HS-27A (cell line): ENCODE data around the gene PPM1G.
"Not testable (repeated sequence)": the region's sequence is repeated elsewhere in the genome, so short reads cannot be mapped to it uniquely, and the experiment has no call there.

Experiments used
- DNase-seq: peaks from one replicate; pipeline ENCODE4 v3.0.0-alpha.2; 2012; ENCODE audit warnings: low read depth, missing footprints

PPM1G gene

GRCh38 chr2:27409321-27410073, at the start of gene PPM1G:
PPM1G (minus strand) TSS chr2:27409591; CDS start chr2:27409422, 169 bp downstream.
- peak; percentile 69 for DNase-seq

GRCh38 chr2:27453968-27454367, 44.6 kb upstream of the PPM1G start:
- no peak for DNase-seq

DNA sequence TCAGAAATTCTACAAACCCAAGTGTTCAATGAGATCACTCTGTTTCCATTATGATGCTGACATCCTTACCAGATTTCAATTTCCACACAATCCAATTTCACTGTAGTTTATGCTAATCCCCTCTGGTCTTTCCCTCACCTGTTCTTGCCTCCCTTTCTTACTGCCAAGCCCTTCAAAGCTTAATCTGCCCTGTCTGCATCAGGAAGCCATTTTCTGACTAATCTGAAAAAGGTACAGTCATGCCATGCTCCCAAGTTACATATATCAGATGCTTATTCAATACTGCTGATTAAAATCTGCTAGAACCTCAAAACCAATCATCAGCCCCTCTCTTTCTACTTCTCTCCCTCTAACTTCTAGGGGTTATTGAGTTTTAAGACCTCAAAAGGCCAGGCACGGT, 41.7 kb upstream of the PPM1G start:
- no peak for DNase-seq

DNA sequence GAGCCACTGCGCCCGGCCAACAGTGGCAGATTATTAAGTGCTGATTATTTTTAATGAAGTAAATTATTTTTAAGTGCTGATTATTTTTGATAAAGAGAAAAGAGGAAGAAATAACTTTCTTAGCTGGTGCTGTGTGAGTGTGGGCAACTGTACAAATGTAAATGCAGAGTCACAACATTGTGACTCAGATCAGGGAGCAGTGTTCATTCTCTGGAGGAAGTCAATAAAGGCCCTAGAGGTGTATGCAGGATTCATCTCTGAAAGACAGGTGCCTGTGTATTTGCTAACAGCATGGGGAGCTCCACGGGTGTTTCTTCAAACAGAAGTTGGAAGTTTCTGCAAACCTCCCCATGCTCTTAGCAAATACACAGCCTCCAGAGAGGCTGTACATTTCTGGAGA, 39.0 kb upstream of the PPM1G start:
- no peak for DNase-seq

GRCh38 chr2:27446057-27446456, 36.7 kb upstream of the PPM1G start:
- no peak for DNase-seq

DNA sequence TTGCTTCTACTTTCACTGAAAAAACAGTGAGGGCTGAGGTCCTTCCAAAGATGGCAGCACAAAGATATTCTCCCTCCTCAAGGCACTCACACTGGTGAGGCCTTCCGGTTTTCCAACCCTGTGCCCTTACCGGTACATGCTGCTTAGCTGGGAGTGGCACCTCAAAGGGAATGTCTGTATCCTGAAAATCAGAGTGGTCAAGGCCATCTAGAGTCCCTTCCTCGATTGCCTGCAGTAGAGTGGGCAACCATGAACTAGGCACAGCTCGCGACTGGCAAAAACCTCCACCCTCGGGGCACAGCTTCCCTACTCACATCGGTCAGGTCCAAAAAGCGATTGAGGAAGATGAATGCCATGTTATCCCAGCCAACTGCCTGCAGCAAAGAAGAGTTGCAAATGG, 36.2 kb upstream of the PPM1G start:
- no peak for DNase-seq

- no peak for DNase-seq
Observed at GRCh38 chr2:27445155-27445554, 35.8 kb upstream of the PPM1G start.

GRCh38 chr2:27442920-27443282, 33.5 kb upstream of the PPM1G start:
- no peak for DNase-seq

DNA sequence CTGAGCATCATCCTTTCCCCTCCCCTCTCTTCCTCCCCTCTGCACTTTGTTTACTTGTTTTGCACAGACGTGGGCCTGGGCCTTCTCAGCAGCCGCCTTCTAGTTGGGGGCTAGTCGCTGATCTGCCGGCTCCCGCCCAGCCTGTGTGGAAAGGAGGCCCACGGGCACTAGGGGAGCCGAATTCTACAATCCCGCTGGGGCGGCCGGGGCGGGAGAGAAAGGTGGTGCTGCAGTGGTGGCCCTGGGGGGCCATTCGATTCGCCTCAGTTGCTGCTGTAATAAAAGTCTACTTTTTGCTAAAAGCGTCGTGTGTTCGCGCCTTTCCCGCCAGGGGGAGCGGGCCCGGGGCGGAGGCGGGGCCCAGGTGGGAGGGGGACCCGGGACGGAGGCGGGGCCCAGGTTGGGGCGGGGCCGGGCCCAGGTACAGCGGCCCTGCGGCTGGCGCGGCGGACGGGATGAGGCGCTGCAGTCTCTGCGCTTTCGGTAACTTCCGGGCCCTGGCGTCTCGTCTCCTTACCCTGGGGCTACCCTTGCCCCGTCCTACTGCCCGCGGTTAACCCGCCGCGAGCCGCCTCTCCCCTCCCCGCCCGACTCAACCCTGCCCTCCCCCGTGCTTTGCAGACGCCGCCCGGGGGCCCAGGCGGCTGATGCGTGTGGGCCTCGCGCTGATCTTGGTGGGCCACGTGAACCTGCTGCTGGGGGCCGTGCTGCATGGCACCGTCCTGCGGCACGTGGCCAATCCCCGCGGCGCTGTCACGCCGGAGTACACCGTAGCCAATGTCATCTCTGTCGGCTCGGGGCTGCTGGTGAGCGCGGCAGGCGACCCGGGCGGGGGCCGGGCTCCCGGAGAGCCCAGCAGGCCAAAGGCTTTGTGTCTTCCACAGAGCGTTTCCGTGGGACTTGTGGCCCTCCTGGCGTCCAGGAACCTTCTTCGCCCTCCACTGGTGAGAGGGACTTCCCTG, 32.8 kb upstream of the PPM1G start, which contains the start of gene KRTCAP3:
KRTCAP3 (plus strand) TSS at position 424 of the 962 bp plus-strand sequence; CDS start at position 456, 32 bp downstream.
- DNase-seq, result no peak

- no peak for DNase-seq
Observed at GRCh38 chr2:27441226-27441926, 32.0 kb upstream of the PPM1G start.

GRCh38 chr2:27435628-27436027, 26.2 kb upstream of the PPM1G start:
- DNase-seq, result no peak

GRCh38 chr2:27431395-27431794, 22.0 kb upstream of the PPM1G start:
- no peak for DNase-seq

- DNase-seq, result peak; percentile 40
Observed at GRCh38 chr2:27428978-27429541, 19.7 kb upstream of the PPM1G start.

- DNase-seq, result peak; percentile 66
Observed at GRCh38 chr2:27428213-27428977, 19.0 kb upstream of the PPM1G start, which contains the start of gene NRBP1. NRBP1 (plus strand) TSS chr2:27428631; CDS start chr2:27433274, 4,643 bp downstream.

DNA sequence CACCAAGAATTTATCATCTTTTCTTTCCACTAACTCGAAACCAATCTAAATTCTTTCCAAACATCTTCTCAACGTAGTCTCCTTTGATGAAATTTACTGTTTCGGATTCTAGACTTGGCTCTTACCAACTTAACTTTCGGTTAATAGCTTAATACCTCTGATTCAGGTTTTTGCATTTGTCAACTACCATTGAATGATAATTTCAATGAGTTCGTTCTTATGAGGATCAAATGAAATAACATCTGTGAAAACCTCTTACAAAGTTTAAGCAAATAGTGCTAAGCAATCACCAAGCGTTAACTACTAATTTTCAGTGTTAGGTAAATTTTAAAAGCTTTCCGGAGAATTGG, 18.4 kb upstream of the PPM1G start:
- no peak for DNase-seq

DNA sequence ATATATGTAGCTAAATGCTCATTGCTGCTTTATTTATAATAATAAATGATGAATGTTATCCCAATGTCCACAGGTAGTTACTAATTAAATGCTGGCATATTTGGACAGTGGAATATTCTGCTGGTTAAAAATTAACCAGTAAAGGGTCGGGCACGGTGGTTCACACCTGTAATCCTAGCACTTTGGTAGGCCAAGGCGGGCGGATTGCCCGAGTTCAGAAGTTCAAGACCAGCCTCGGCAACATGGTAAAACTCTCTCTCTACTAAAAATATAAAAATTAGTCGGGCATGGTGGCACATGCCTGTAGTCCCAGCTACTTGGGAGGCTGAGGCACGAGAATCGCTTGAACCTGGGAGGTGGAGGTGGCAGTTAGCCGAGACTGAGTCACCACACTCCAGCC, 15.6 kb upstream of the PPM1G start:
- DNase-seq, result not testable (repeated sequence)

DNA sequence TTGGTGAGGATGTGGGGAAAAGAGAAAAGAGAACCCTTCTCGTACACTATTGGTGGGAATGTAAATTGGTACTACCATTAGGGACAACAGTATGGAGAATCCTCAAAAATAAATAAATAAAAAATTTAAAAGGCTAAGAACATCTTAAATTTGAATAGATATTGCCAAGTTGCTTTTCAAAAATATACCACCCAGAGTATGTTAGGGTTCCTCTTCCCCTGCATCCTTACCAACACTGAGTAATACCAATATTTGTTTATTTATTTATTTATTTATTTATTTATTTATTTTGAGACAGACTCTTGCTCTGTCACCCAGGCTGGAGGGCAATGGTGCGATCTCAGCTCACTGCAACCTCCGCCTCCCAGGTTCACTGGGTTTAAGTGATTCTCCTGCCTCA, 13.6 kb upstream of the PPM1G start:
- DNase-seq, result no peak

- no peak for DNase-seq
Observed at GRCh38 chr2:27421660-27422250, 12.4 kb upstream of the PPM1G start.

GRCh38 chr2:27420996-27421395, 11.6 kb upstream of the PPM1G start:
- no peak for DNase-seq

GRCh38 chr2:27416151-27416550, 6.8 kb upstream of the PPM1G start:
- DNase-seq, result no peak
